B cell (primary cell): ENCODE results near the gene UPB1. TPM values are rescaled to one million over a fixed set of nuclear protein-coding genes. Genes with fewer than 3 reads are reported as not detected.

Experiments used
- ATAC-seq: fragments of 200-7000 bp; cut with Tn5 transposase; one replicate; pipeline ENCODE4 v1.10.0; 2021; ENCODE audit warnings: low read depth, mild to moderate bottlenecking, moderate number of reproducible peaks, moderate library complexity
- CTCF ChIA-PET: fragments of 350-600 bp; sonication (Branson Sonifier 250); formaldehyde crosslinking; loops from one replicate; lab custom pipeline; 2021; ENCODE audit warnings: antibody characterized with exemption, inconsistent platforms; lab: Charles Lee
- POLR2A ChIA-PET: fragments of 350-600 bp; sonication (Branson Sonifier 250); formaldehyde crosslinking; loops from one replicate; lab custom pipeline; 2021; ENCODE audit warnings: antibody characterized with exemption; lab: Charles Lee
- DNase-seq: peaks from one replicate; pipeline ENCODE4 v3.0.0; 2013
- H2AFZ ChIP-seq: 2 replicates; pipeline ENCODE4 v1.6.1; 2012; ENCODE audit warnings: mild to moderate bottlenecking, low read depth, low read length; ENCODE audit not compliant: insufficient read depth, poor library complexity, severe bottlenecking
- H3K27ac ChIP-seq, 2 donors: 1 replicate in 1 of 2; 2 replicates in 1 of 2; pipeline ENCODE4 v1.5.1; 2012 to 2013; ENCODE audit warnings: low read length in 2 of 2, mild to moderate bottlenecking in 2 of 2, moderate library complexity in 1 of 2
- H3K27me3 ChIP-seq, 4 experiments: fragments of 200-600 bp in 1 of 4; sonication (generic) in 1 of 4; replicated peaks in 1 of 4; 1 replicate in 2 of 4; 2 replicates in 2 of 4; pipeline versions ENCODE4 v1.6.1 to v1.7.0; 2013 to 2016; ENCODE audit warnings: low read length in 3 of 4, mild to moderate bottlenecking in 2 of 4, mixed read lengths in 1 of 4, moderate library complexity in 1 of 4; ENCODE audit not compliant: insufficient read depth in 4 of 4, control insufficient read depth in 3 of 4; ENCODE audit errors: control extremely low read depth in 1 of 4
- H3K36me3 ChIP-seq, 2 experiments: replicated peaks in 1 of 2; 1 replicate in 1 of 2; 2 replicates in 1 of 2; pipeline versions ENCODE4 v1.6.1 to v1.7.1; 2013; ENCODE audit warnings: low read length in 1 of 2; ENCODE audit not compliant: insufficient read depth in 2 of 2, control insufficient read depth in 1 of 2; ENCODE audit errors: control extremely low read depth in 1 of 2, extremely low read depth in 1 of 2
- H3K4me1 ChIP-seq, 2 donors: fragments of 200-600 bp in 1 of 2; sonication (generic) in 1 of 2; 1 replicate in 1 of 2; 2 replicates in 1 of 2; pipeline versions ENCODE4 v1.5.1 to v1.6.1; 2013 to 2017; ENCODE audit warnings: low read length in 2 of 2; ENCODE audit not compliant: control insufficient read depth in 2 of 2, insufficient read depth in 2 of 2
- H3K4me2 ChIP-seq: replicated peaks from 2 replicates; pipeline ENCODE3; 2012; ENCODE audit warnings: mild to moderate bottlenecking, low read depth, low read length; ENCODE audit not compliant: poor library complexity, severe bottlenecking
- H3K4me3 ChIP-seq, 5 experiments: fragments of 200-600 bp in 1 of 5; sonication (generic) in 1 of 5; 1 replicate in 3 of 5; 2 replicates in 2 of 5; pipeline versions ENCODE4 v1.5.1 to v1.7.0; 2011 to 2016; ENCODE audit warnings: low read length in 4 of 5, mild to moderate bottlenecking in 4 of 5, low read depth in 2 of 5, control low read depth in 1 of 5, moderate library complexity in 1 of 5; ENCODE audit not compliant: insufficient read depth in 1 of 5; ENCODE audit errors: control extremely low read depth in 1 of 5, extremely low read depth in 1 of 5
- H3K79me2 ChIP-seq: fragments of 200-600 bp; sonication (generic); one replicate; pipeline ENCODE4 v1.6.0; 2016; ENCODE audit warnings: low read length; ENCODE audit not compliant: control insufficient read depth, insufficient read depth
- H3K9ac ChIP-seq: fragments of 200-600 bp; sonication (generic); 2 replicates; pipeline ENCODE4 v1.6.1; 2017; ENCODE audit warnings: mild to moderate bottlenecking, low read length, moderate library complexity
- H3K9me3 ChIP-seq, 3 donors: one replicate each; pipeline versions ENCODE4 v1.6.1 to v1.7.1; 2013; ENCODE audit warnings: low read length in 2 of 3; ENCODE audit not compliant: control insufficient read depth in 2 of 3, insufficient read depth in 1 of 3; ENCODE audit errors: control extremely low read depth in 1 of 3
- H4K20me1 ChIP-seq: 2 replicates; pipeline ENCODE4 v1.6.0; 2012; ENCODE audit warnings: mild to moderate bottlenecking, low read length; ENCODE audit not compliant: insufficient read depth, control insufficient read depth, poor library complexity, severe bottlenecking
- H3K27ac Mint-ChIP-seq: one replicate; pipeline ENCODE4 v1.8.0; 2021; ENCODE audit warnings: mixed read lengths
- H3K27me3 Mint-ChIP-seq: one replicate; pipeline ENCODE4 v1.8.0; 2021; ENCODE audit warnings: mixed read lengths
- H3K4me1 Mint-ChIP-seq: one replicate; pipeline ENCODE4 v1.8.0; 2021; ENCODE audit warnings: mixed read lengths
- H3K4me3 Mint-ChIP-seq: one replicate; pipeline ENCODE4 v1.8.0; 2021; ENCODE audit warnings: mixed read lengths
- H3K9me3 Mint-ChIP-seq: one replicate; pipeline ENCODE4 v1.8.0; 2022; ENCODE audit warnings: mixed read lengths; ENCODE audit not compliant: insufficient read depth
- EZH2 ChIP-seq: IDR thresholded peaks from 2 replicates; pipeline ENCODE4 v1.6.1; 2012; ENCODE audit warnings: borderline replicate concordance, low read depth, mild to moderate bottlenecking, moderate library complexity, low read length; ENCODE audit not compliant: insufficient read depth, poor library complexity, severe bottlenecking
- WGBS: methylation state at CpG from one replicate; pipeline ENCODE4 v1.1.5; 2013; ENCODE audit warnings: missing lambda C conversion rate; ENCODE audit not compliant: insufficient coverage; 5-methylcytosine and 5-hydroxymethylcytosine counted together
- intact Hi-C: fragments of 100-400 bp; cut with micrococcal nuclease; formaldehyde crosslinking; loops from one replicate; pipeline ENCODE4 v1.10.0; 2022
- polyA plus RNA-seq: library from polyadenylated mRNA; depleted of rRNA; stranded (reverse); fragments of >200 nt; gene quantifications from 2 replicates; pipeline ENCODE4 v1.2.3, GENCODE V29; 2012
- total RNA-seq, 2 donors: library from RNA; stranded (reverse); fragments of 120-200 nt in 1 of 2; gene quantifications; 1 replicate in 1 of 2; 2 replicates in 1 of 2; pipeline versions ENCODE4 v1.2.3 to v1.2.4, GENCODE V29; 2013 to 2022
- TF ChIP-seq, protein P1 (sequence below): fragments of 200-600 bp; IDR thresholded peaks from one replicate; pipeline ENCODE4 v1.8.0; 2022; ENCODE audit warnings: antibody characterized with exemption, mild to moderate bottlenecking

UPB1 gene
- total and polyA plus RNA-seq, 2 donors (not counting 1 experiment from before 2014, with no cell fraction given), result 1.2 to 4.0 TPM

- Histone ChIP-seq H3K4me1 (peaks cover 24 to 27% of the 10 kb centered on the region in 2 donors), H3K79me2 (no peaks in the 10 kb centered on the region), H3K4me3 (no peak overlapping the region), H3K4me2 (no peak overlapping the region), H2AFZ (no peak overlapping the region), H3K9me3 (no peaks in the 10 kb centered on the region), H3K9ac (no peak overlapping the region), H3K36me3 (no peaks in the 10 kb centered on the region), H3K27me3 (peaks cover 0 to 4% (median 1%) of the 10 kb centered on the region in 4 experiments), H3K27ac (no peak overlapping the region), H4K20me1 (no peaks in the 10 kb centered on the region)
- Mint-ChIP-seq H3K9me3 (no peaks in the 10 kb centered on the region), H3K27ac (no peak overlapping the region), H3K4me1 (peaks cover 48% of the 10 kb centered on the region), H3K4me3 (no peak overlapping the region), H3K27me3 (peaks cover 5% of the 10 kb centered on the region)
- ATAC-seq (no peak), DNase-seq (no peak)
- intact Hi-C loops, result no loop called here
- TF ChIP-seq EZH2, result no peak
- TF ChIP-seq, protein P1, sequence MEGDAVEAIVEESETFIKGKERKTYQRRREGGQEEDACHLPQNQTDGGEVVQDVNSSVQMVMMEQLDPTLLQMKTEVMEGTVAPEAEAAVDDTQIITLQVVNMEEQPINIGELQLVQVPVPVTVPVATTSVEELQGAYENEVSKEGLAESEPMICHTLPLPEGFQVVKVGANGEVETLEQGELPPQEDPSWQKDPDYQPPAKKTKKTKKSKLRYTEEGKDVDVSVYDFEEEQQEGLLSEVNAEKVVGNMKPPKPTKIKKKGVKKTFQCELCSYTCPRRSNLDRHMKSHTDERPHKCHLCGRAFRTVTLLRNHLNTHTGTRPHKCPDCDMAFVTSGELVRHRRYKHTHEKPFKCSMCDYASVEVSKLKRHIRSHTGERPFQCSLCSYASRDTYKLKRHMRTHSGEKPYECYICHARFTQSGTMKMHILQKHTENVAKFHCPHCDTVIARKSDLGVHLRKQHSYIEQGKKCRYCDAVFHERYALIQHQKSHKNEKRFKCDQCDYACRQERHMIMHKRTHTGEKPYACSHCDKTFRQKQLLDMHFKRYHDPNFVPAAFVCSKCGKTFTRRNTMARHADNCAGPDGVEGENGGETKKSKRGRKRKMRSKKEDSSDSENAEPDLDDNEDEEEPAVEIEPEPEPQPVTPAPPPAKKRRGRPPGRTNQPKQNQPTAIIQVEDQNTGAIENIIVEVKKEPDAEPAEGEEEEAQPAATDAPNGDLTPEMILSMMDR, result no peak
- POLR2A ChIA-PET, result no interaction called here
- CTCF ChIA-PET, result interaction anchor here (1.2 to 1.7 kb wide), 3 partner anchors 11 to 91 kb away, joined by 3 to 6 read pairs (median 3); no protein-coding TSS in a partner anchor
- WGBS, result 100% methylated on average over 5 of the region's 9 CpGs
These were observed 18.5 kb downstream of the UPB1 start for GRCh38 chr22:24513378-24514240.
